Left lung (tissue), 10 donors: Measurements from ENCODE around the gene RMRP. TPM values are rescaled to one million over a fixed set of nuclear protein-coding genes. Genes with fewer than 3 reads are reported as not detected.

ENCODE experiments used
- ATAC-seq: fragments of 200-7000 bp; cut with Tn5 transposase; one replicate; pipeline ENCODE4 v1.9.1; 2020; ENCODE audit warnings: moderate library complexity
- DNase-seq, 4 donors: peaks; one replicate each; pipeline ENCODE4 v3.0.0-alpha.2; 2013 to 2020
- H3K27ac ChIP-seq, 2 donors: fragments of 200-600 bp; sonication (generic) in 1 of 2; one replicate each; pipeline versions ENCODE4 v1.5.0 to v1.8.0; 2020 to 2021
- H3K27me3 ChIP-seq, 2 donors: fragments of 200-600 bp; sonication (generic) in 1 of 2; one replicate each; pipeline versions ENCODE4 v1.5.0 to v1.8.0; 2020 to 2021
- H3K36me3 ChIP-seq, 2 donors: fragments of 200-600 bp; sonication (generic) in 1 of 2; one replicate each; pipeline versions ENCODE4 v1.5.0 to v1.8.0; 2020 to 2021
- H3K4me1 ChIP-seq, 2 donors: fragments of 200-600 bp; one replicate each; pipeline ENCODE4 v1.8.0; 2021
- H3K4me3 ChIP-seq, 2 donors: fragments of 200-600 bp; sonication (generic) in 1 of 2; one replicate each; pipeline versions ENCODE4 v1.5.0 to v1.8.0; 2020 to 2021; ENCODE audit warnings: mild to moderate bottlenecking in 1 of 2
- H3K9me3 ChIP-seq, 2 donors: fragments of 200-600 bp; sonication (generic) in 1 of 2; one replicate each; pipeline versions ENCODE4 v1.5.0 to v1.8.0; 2020 to 2021
- CTCF ChIP-seq, 2 donors: fragments of 200-600 bp; sonication (generic) in 1 of 2; IDR thresholded peaks; one replicate each; pipeline versions ENCODE4 v1.5.0 to v1.8.0; 2021; ENCODE audit warnings: antibody characterized with exemption in 2 of 2
- intact Hi-C, 2 donors: fragments of 100-400 bp; cut with DNase I; formaldehyde crosslinking; loops; one replicate each; pipeline versions ENCODE4 v1.11.2 to v1.14.2; 2022
- polyA plus RNA-seq, 6 donors: library from polyadenylated mRNA; unstranded; fragments of 120-200 nt; gene quantifications; one replicate each; pipeline ENCODE4 v1.2.1, GENCODE V29; 2013; ENCODE audit not compliant: insufficient read length in 6 of 6
- total RNA-seq, 2 donors: library from RNA; stranded (reverse); fragmentation: NEBNext Ultra II Directional; extraction: Animal tissue kit (Norgen Biotek cat#: 25700); gene quantifications; one replicate each; pipeline ENCODE4 v1.2.1, GENCODE V29; 2021
- donor health status: DM: no; HTN: yes; CAD: no.
- donor health status: DM: no; HTN: no; CAD: no.

Gene RMRP
- total and polyA plus RNA-seq, 8 donors, result 27,227 to 27,465 TPM; not detected in 6

- no peak for TF ChIP-seq CTCF (IDR thresholded peaks at IDR 0.05)
- peak overlapping the region; percentile 51 to 52 for H3K27ac ChIP-seq
- H3K9me3 ChIP-seq, result no peaks in the 10 kb centered on the region
- intact Hi-C loops, result no loop called here
- peaks cover 0 to 31% of the 10 kb centered on the region in 2 donors for H3K4me1 ChIP-seq
- H3K36me3 ChIP-seq, result no peaks in the 10 kb centered on the region
- ATAC-seq, result peak; percentile 74
- no peak overlapping the region for H3K4me3 ChIP-seq
- DNase-seq, result no peak
- no peaks in the 10 kb centered on the region for H3K27me3 ChIP-seq
These were observed 21.5 kb downstream of the RMRP start for GRCh38 chr9:35636135-35636876.

- H3K36me3 ChIP-seq, result no peaks in the 10 kb centered on the region
- no peak for TF ChIP-seq CTCF (IDR thresholded peaks at IDR 0.05)
- H3K4me3 ChIP-seq, result no peak overlapping the region
- H3K9me3 ChIP-seq, result no peaks in the 10 kb centered on the region
- intact Hi-C loops, result no loop called here
- no peak for DNase-seq
- H3K27ac ChIP-seq, result peak overlapping the region; percentile 14 to 52
- H3K4me1 ChIP-seq, result peaks cover 0 to 29% of the 10 kb centered on the region in 2 donors
- no peaks in the 10 kb centered on the region for H3K27me3 ChIP-seq
- ATAC-seq, result peak; percentile 79
These were observed 22.1 kb downstream of the RMRP start for GRCh38 chr9:35635730-35636129.

GRCh38 chr9:35629597-35629996, 28.2 kb downstream of the RMRP start:
- intact Hi-C loops, result no loop called here
- no peaks in the 10 kb centered on the region for H3K9me3 ChIP-seq
- no peak for ATAC-seq
- H3K4me1 ChIP-seq, result peaks cover 0 to 3% of the 10 kb centered on the region in 2 donors
- DNase-seq, result no peak
- H3K4me3 ChIP-seq, result no peak overlapping the region
- no peaks in the 10 kb centered on the region for H3K27me3 ChIP-seq
- no peak for TF ChIP-seq CTCF (IDR thresholded peaks at IDR 0.05)
- no peak overlapping the region for H3K27ac ChIP-seq
- H3K36me3 ChIP-seq, result no peaks in the 10 kb centered on the region

GRCh38 chr9:35628389-35628991, 29.3 kb downstream of the RMRP start:
- TF ChIP-seq CTCF (IDR thresholded peaks at IDR 0.05), result no peak
- no peaks in the 10 kb centered on the region for H3K27me3 ChIP-seq
- H3K4me3 ChIP-seq, result no peak overlapping the region
- ATAC-seq (no peak), DNase-seq (no peak)
- H3K9me3 ChIP-seq, result no peaks in the 10 kb centered on the region
- H3K36me3 ChIP-seq, result no peaks in the 10 kb centered on the region
- no peak overlapping the region for H3K27ac ChIP-seq
- intact Hi-C loops, result no loop called here
- H3K4me1 ChIP-seq, result no peaks in the 10 kb centered on the region

- no peaks in the 10 kb centered on the region for H3K36me3 ChIP-seq
- ATAC-seq (no peak), DNase-seq (no peak)
- no peaks in the 10 kb centered on the region for H3K27me3 ChIP-seq
- no peak for TF ChIP-seq CTCF (IDR thresholded peaks at IDR 0.05)
- H3K27ac ChIP-seq, result no peak overlapping the region
- no peaks in the 10 kb centered on the region for H3K9me3 ChIP-seq
- H3K4me1 ChIP-seq, result no peaks in the 10 kb centered on the region
- no peak overlapping the region for H3K4me3 ChIP-seq
- intact Hi-C loops, result no loop called here
These were observed 30.2 kb downstream of the RMRP start for GRCh38 chr9:35627575-35627974.
